Medulla oblongata (tissue), 1 donor: ENCODE measurements around the gene TOR1A.

Experiments
- DNase-seq: peaks from one replicate; pipeline ENCODE4 v3.0.0-alpha.2; 2015; ENCODE audit errors: extremely low spot score

The TOR1A gene

DNA sequence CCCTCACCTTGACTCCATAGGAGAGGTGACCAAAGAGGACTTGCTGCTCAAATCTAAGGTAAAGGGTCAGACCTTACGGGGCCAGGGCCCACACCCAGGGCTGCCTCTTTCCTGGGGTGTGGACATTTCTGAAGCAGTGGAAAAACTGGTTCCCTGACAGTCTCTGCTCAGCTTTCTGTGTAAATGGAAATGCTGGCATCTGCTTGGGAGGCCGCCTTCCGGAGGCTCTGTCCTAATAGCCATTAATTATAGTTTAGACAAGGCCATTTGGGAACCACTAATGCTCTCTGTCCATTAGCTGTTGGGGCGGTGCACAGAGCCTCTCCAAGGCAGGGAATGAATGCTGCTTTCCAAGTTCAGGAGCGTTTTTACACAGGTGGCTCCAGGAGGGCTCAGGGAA lies 28.6 kb upstream of the TOR1A start:
- DNase-seq: no peak

DNA sequence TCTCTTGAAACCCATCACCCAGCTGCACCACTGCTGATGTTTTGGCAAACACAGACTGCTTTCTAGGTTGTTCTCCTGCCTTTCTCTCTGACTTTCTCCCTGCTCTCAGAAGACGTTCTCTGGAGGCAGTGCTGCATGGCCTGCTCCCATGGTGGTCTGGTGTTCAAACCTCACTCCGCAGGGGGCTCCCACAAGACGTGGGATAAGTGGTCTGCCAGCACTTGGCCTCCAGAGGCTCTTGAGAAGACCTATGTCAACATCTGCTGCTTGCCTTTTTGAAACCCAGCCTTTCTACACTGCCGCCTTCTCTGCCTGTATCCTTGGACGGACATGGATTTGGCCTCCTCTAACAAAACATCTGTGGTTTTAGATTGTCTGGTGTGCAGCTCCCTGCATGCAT lies 27.9 kb upstream of the TOR1A start:
- DNase-seq: no peak

- no peak for DNase-seq
Measured at GRCh38 chr9:129850821-129851550, 27.1 kb upstream of the TOR1A start.

DNA sequence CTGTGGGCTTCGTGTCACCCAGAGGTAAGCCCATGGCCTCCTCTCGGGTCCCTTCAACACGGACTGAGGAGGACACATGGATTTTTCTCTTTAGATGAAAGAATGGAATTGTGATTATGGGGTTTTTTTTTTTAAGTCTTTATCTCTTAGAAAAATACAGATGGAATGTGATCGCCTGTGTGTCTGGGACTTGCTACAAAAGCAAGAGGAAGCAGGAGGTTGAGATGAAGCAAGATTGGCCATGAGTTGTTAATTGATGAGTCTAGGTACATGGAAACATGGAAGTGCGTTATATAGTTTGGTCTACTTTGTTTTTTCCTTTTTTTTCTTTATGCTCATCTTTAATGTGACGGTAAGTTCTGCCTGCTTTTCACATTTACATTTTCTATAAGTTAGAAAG lies 26.0 kb upstream of the TOR1A start:
- no peak for DNase-seq

DNA sequence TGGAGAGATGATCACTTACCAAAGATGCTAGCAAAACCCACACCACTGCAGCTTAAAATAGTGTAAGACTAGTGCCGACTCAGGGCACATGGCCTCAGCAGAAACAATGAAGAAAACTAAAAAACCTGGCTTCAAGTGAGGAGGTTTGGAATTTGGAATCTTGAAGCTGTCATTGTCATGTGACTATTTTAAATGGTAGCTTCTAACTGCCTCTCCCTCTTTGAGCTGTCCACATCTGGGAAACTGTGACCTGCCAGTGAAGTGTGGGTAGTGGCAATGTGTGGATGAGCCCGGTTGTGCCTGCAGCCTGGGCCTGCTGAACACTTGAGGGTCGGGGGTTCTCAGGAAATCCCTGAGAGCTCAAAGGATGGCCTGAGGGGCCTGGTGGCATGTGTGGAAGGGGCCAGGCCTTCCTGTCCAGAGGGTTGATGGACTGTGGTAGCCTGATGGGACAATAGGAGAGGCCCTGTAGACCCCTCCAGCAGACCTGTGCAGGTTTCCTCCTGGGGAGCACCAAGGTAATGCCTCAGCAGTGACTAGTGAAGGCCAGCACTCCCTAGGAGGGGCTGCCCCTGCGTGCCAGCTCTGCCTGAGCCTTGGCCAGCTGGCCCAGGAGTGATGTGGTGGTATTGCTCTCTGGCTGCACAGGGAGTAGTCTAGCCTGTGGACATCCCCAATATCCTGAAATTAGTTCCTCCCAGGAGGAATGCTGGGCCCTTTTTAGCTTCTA lies 24.9 kb upstream of the TOR1A start:
- DNase-seq: no peak

DNA sequence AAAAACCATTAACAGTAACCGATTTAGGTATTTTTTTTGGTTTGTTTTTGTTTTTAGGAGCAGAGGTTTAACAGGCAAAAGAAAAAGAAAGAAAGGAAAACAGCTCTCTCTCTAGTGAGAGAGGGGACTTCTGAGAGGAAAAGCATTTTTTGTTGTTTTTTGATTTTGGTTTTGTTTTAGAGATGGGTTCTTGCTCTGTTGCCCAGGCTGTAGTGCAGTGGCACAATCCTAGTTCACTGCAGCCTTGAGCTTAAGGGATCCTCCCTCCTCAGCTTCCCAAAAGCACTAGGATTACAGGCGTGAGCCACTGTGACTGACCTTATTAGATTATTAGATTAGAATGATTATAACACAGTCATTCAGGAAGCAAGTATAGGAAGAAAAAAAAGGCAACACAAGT lies 21.4 kb upstream of the TOR1A start:
- DNase-seq: no peak

DNA sequence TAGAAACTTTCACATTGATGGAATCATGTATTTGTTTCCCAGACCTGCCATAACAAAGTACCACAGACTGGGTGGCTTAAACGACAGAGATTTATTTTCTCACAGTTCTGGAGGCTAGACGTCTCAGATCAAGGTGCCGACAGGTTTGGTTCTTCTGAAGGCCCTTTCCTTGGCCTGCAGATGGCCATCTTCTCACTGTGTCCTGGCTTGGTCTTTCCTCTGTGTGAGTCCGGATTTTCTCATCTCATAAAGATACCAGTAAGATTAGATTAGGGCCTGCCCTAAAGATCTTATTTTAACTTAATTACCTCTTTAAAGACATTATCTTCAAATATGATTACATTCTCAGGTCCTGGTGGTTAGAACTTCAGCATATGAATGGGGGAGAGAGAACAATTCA lies 17.1 kb upstream of the TOR1A start:
- DNase-seq: no peak

DNA sequence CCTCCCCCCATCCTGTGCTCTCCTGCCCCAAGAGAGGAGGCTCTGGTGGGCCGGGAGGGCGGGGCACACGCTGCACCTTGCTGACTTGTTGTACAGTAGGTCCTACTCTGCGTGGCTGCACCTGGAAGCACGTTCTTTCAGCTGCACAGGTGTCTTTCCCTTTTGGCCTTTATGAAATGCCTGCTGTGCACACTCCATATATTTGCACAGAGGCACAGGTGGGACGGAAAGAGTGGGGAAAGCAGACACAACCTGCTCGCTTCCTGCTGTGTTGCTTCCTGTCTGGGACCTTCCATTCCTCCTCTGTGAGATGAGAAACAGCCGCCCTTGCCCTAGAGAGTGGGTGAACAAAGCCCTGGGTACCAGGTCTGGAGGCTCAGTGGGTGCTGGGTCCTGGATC lies 16.1 kb upstream of the TOR1A start:
- DNase-seq: no peak

DNA sequence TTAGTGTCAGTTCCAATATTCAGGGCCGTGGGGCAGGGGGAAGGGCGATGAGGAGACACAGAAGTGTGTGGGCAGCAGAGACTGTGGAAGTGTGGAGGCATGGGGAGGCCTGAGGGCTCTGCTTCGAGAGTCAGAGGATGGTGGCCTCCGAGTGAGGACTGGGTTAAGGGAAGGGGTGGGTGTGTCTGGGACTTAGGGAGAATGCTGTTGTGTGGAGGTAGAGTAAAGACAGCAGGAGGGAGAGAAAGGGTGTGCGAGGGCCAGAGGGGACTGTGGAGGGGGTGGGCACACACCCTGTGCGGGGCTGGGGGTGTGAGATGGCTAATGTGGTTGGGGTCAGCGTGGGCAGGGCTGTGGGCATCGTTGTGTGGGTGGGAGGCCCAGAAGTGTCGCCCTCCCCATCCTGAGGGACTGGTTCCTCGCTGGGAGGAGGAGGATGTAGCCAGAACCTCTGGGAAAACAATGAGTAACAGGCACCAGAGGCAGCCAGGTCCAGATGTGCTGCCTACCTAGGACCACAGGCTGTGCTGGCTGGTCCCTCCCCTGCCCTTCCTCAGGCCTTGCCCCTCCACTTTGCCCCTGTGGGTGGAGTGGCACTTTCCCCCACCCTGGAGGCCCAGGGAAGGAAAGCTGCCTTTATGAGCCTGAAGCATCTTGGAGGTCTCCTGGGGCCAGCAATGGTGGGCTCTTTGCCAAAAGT lies 15.5 kb upstream of the TOR1A start:
- no peak for DNase-seq

GRCh38 chr9:129838707-129839259 lies 14.8 kb upstream of the TOR1A start:
- no peak for DNase-seq

DNA sequence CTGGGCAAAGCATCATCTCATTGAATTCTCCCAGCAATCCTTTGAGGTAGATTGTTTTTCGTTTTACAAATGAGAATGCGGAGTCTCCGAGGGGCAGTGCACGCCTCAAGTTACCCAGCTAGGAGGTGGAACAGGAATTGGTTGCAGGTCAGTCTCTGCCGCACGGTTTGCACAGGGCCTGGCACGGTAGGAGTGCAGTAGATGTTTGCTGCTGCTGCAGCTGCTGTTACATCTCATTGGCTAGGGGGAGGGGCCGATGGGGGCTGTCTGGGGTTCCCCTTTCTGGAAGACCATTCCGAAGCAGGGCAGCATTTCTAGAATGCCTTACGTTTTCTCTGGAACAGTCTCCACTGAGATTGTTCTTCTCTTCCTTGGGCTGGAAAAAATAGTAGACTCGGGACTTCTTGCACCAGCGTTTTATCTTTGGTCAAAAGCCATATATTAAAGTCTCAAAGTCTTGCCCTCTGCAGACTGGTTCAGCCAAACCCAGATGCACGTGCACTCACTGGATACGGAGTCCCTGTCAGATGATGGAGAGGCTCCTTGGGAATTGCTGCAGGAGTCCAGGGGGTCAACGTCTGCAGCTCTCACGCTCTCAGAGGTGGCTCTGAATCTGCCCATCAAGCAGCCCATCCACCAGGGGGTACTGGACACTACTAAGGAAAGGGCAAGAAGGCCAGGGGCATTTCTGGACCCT lies 12.5 kb upstream of the TOR1A start:
- DNase-seq: no peak

DNA sequence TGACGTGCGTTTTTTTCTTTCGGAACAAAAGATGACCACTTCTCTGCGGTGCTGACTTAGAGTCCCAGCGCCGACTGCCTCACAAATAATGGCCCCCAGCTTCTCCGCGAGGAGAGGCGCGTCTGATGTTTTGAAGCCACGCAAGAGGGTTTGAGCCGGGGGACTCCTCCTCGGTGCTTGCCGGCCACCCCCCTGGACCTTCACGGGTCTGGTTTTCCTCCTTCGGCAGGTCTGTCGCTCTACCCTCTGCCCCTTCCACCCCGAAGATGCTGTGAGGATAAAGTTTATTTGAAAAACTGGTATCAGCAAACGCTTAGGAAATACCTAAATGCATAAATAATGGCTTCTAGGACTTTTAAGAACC lies 11.9 kb upstream of the TOR1A start:
- no peak for DNase-seq

DNA sequence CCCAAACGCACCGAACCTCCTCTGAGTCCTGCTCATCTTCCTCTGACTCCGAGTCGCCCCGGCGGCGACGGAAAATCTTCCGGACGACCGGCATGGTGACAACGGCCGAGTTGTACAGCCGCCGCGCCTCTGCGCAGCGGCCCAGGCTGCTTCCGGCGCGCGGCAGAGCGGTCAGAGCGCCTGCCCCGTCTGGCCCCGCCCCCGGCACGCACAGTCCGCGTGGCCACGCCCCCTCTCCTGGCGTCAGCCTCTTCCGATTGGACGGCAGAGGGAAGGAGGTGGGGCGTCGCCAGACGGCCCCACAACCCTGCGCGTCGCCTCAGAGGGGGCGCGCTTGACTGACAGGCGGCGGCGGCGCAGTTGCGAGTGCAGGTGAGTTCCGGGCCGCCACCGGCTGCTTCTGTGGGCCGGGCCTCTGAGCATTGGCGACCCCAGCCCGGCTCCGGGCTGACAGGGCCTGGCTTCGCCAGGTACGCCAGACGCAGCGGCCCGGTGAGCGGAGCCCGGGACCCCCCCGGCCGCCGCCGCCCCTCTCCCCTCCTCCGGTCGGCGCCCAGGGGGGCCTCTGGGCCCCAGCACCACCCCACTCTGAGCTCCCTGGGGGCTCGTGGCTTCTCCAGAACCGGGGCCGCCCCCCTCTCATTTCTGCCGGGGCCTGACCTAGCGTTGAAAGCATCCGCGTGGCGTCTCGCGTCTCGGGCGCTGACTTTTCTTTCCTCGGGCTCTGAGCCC lies 11.4 kb upstream of the TOR1A start, which contains the start of the genes C9orf78 and USP20:
Gene C9orf78 (minus strand): TSS at position 148 of the 732 bp plus-strand sequence. CDS start 54 bp downstream, at position 94.
Gene USP20 (plus strand): TSS at position 331 of the 732 bp plus-strand sequence. CDS start 17,098 bp downstream, outside the sequence.
- peak; percentile 98 for DNase-seq

DNA sequence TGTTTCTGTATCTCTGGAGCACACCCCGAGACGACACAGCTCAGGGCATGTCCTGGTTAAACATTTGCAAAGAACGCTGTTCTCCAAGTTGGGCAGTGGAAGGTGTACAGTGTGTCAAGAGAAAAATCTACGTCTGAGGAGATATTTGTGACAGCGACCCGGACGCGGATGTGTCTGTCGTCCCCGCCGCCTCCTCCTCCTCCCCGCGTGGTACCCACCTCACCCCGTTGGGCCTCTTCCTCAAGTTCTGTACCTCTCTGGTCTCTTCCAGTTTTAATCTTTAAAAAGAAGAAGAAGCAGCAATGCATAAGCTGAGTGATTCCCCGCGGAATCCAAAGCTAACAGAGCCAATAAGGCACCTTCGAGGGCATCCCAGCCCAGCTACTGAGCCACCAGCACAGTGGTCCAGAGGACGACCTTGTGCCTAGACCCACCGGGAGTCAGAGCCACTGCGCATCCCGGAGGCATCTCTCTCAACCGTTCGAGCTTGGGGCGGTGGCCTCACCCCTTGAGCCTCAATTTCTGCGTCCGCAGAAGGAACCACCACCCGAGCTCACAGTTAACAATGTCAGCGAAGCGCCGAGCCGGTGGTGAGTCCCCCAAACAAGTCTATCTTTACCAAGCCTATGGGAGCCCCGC lies 10.7 kb upstream of the TOR1A start:
- no peak for DNase-seq

GRCh38 chr9:129832982-129833381 lies 9.0 kb upstream of the TOR1A start:
- DNase-seq: no peak

GRCh38 chr9:129828969-129829368 lies 5.0 kb upstream of the TOR1A start:
- no peak for DNase-seq

DNA sequence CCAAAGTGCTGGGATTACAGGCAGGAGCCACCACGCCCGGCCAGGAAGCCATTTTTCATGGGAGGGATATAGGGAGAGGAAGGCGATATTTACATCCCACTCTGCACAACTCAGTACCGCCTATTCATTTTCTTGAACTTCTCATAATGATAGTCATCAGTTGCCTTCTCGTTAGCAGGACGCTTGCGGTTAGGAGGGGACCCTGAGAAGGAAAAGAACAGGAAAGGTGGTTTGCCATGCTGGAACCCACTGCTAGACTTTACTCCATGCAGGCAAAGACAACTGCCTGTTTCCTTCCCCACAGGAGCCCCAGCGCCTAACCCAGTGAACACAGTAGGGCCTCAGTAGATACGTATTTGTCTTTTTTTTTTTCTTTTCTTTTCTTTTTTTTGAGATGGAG lies 4.1 kb upstream of the TOR1A start:
- DNase-seq: no peak

GRCh38 chr9:129826759-129827158 lies 2.8 kb upstream of the TOR1A start:
- no peak for DNase-seq

DNA sequence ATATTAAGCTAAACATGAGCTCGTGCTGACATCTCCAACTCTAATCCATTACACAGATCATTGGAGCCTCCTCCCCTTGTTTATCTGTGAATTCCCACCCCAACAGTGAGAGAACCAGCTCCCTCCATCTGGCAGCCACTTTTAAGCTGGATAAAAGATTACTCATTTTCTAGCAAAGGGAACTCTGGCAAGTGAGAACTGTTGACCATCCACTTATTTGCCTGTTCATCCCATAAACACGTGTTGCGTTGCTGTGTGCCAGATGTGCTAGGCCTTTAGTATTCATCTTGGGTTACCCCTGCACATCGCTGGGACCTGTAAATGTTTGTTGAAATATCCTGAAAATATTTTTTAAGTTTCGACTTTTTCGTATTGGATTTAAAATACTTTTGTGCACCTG lies 2.4 kb upstream of the TOR1A start:
- DNase-seq: no peak

GRCh38 chr9:129823542-129823934 lies 398 bp downstream of the TOR1A start:
- DNase-seq: no peak
